HUES6 (cell line): Measurements from ENCODE around the gene CRIP3.
"Not testable (repeated sequence)": the region's sequence is repeated elsewhere in the genome, so short reads cannot be mapped to it uniquely, and the experiment has no call there.

Source experiments
- H3K27ac ChIP-seq: 2 replicates; pipeline ENCODE4 v1.7.0; 2013; ENCODE audit warnings: low read depth, mild to moderate bottlenecking, low read length, inconsistent platforms
- H3K27me3 ChIP-seq: 2 replicates; pipeline ENCODE4 v1.6.1; 2013; ENCODE audit warnings: low read length; ENCODE audit not compliant: control insufficient read depth, insufficient read depth
- H3K36me3 ChIP-seq: 2 replicates; pipeline ENCODE4 v1.6.1; 2013; ENCODE audit warnings: low read length; ENCODE audit not compliant: control insufficient read depth, insufficient read depth
- H3K4me1 ChIP-seq: 2 replicates; pipeline ENCODE4 v1.6.1; 2013; ENCODE audit warnings: low read length; ENCODE audit not compliant: control insufficient read depth, insufficient read depth
- H3K4me3 ChIP-seq: 2 replicates; pipeline ENCODE4 v1.5.1; 2013; ENCODE audit warnings: low read depth, low read length
- H3K9ac ChIP-seq: one replicate; pipeline ENCODE4 v1.6.1; 2013; ENCODE audit warnings: mild to moderate bottlenecking, low read length
- H3K9me3 ChIP-seq: 2 replicates; pipeline ENCODE4 v1.6.1; 2013; ENCODE audit warnings: low read depth, low read length; ENCODE audit not compliant: control insufficient read depth, insufficient read depth

Gene CRIP3

GRCh38 chr6:43308101-43308989 is at the start of gene CRIP3:
Gene CRIP3 (minus strand): TSS chr6:43308826. CDS start chr6:43308792, 34 bp downstream.
- Histone ChIP-seq H3K9ac (peak within 1 kb of the TSS; percentile 44), H3K9me3 (no peaks in the 10 kb centered on the region), H3K27ac (no peak within 1 kb of the TSS; the same call in 1 of the 2 replicates), H3K27me3 (0 out of 2 replicates have a peak, but pooled peaks cover 6% of the 10 kb centered on the region), H3K4me3 (peak within 1 kb of the TSS; percentile 71), H3K36me3 (0 out of 2 replicates have a peak, but pooled peaks cover 3% of the 10 kb centered on the region), H3K4me1 (peaks cover 17% of the 10 kb centered on the region)

- Histone ChIP-seq H3K4me3 (no peak overlapping the region), H3K27me3 (no peaks in the 10 kb centered on the region), H3K4me1 (peaks cover 10% of the 10 kb centered on the region), H3K9me3 (no peaks in the 10 kb centered on the region), H3K9ac (no peak overlapping the region), H3K27ac (0 out of 2 replicates have a peak overlapping the region, but pooled peaks have one; percentile 22), H3K36me3 (peaks cover 51% of the 10 kb centered on the region)
These were observed 47.4 kb upstream of the CRIP3 start for GRCh38 chr6:43355862-43356590.

- peaks cover 52% of the 10 kb centered on the region for H3K36me3 ChIP-seq
- not testable (repeated sequence) for H3K27ac ChIP-seq, H3K27me3 ChIP-seq, H3K9ac ChIP-seq, H3K9me3 ChIP-seq, H3K4me1 ChIP-seq, H3K4me3 ChIP-seq
These were observed 43.3 kb upstream of the CRIP3 start for GRCh38 chr6:43351951-43352350.

GRCh38 chr6:43347444-43347843 is 38.8 kb upstream of the CRIP3 start:
- Histone ChIP-seq H3K4me1 (no peaks in the 10 kb centered on the region), H3K27ac (no peak overlapping the region)

GRCh38 chr6:43347021-43347420 is 38.4 kb upstream of the CRIP3 start:
- peaks cover 59% of the 10 kb centered on the region for H3K36me3 ChIP-seq

More at GRCh38 chr6:43347444-43347843, 38.8 kb upstream of the CRIP3 start:
- no peaks in the 10 kb centered on the region for H3K9me3 ChIP-seq
- H3K36me3 ChIP-seq = peaks cover 57% of the 10 kb centered on the region
- H3K4me3 ChIP-seq = no peak overlapping the region
- no peaks in the 10 kb centered on the region for H3K27me3 ChIP-seq
- no peak overlapping the region for H3K9ac ChIP-seq

GRCh38 chr6:43346243-43346642 is 37.6 kb upstream of the CRIP3 start:
- H3K27ac ChIP-seq = not testable (repeated sequence)

More at GRCh38 chr6:43347021-43347420, 38.4 kb upstream of the CRIP3 start:
- Histone ChIP-seq H3K4me1 (no peaks in the 10 kb centered on the region), H3K4me3 (no peak overlapping the region), H3K9me3 (no peaks in the 10 kb centered on the region), H3K27ac (no peak overlapping the region), H3K9ac (no peak overlapping the region), H3K27me3 (no peaks in the 10 kb centered on the region)

GRCh38 chr6:43339168-43339567 is 30.5 kb upstream of the CRIP3 start:
- peaks cover 4% of the 10 kb centered on the region; the same call in 1 of the 2 replicates for H3K4me1 ChIP-seq
- H3K27ac ChIP-seq = no peak overlapping the region
- no peaks in the 10 kb centered on the region for H3K27me3 ChIP-seq
- H3K4me3 ChIP-seq = no peak overlapping the region
- H3K36me3 ChIP-seq = peaks cover 64% of the 10 kb centered on the region
- H3K9ac ChIP-seq = no peak overlapping the region
- H3K9me3 ChIP-seq = no peaks in the 10 kb centered on the region

More at GRCh38 chr6:43346243-43346642, 37.6 kb upstream of the CRIP3 start:
- H3K36me3 ChIP-seq = peaks cover 65% of the 10 kb centered on the region
- H3K4me3 ChIP-seq, H3K9me3 ChIP-seq, H3K27me3 ChIP-seq, H3K4me1 ChIP-seq, H3K9ac ChIP-seq: not testable (repeated sequence)

GRCh38 chr6:43338243-43338642 is 29.6 kb upstream of the CRIP3 start:
- Histone ChIP-seq H3K4me1 (peaks cover 4% of the 10 kb centered on the region; the same call in 1 of the 2 replicates), H3K36me3 (peaks cover 59% of the 10 kb centered on the region), H3K27ac (no peak overlapping the region)

GRCh38 chr6:43336382-43336781 is 27.8 kb upstream of the CRIP3 start:
- no peaks in the 10 kb centered on the region for H3K27me3 ChIP-seq
- no peak overlapping the region for H3K27ac ChIP-seq
- no peaks in the 10 kb centered on the region for H3K9me3 ChIP-seq
- H3K9ac ChIP-seq = no peak overlapping the region
- no peak overlapping the region for H3K4me3 ChIP-seq
- peaks cover 4% of the 10 kb centered on the region; the same call in 1 of the 2 replicates for H3K4me1 ChIP-seq
- H3K36me3 ChIP-seq = peaks cover 43% of the 10 kb centered on the region

More at GRCh38 chr6:43338243-43338642, 29.6 kb upstream of the CRIP3 start:
- no peak overlapping the region for H3K9ac ChIP-seq
- H3K4me3 ChIP-seq = no peak overlapping the region
- H3K27me3 ChIP-seq = no peaks in the 10 kb centered on the region
- no peaks in the 10 kb centered on the region for H3K9me3 ChIP-seq

- Histone ChIP-seq H3K36me3 (peaks cover 35% of the 10 kb centered on the region), H3K27me3 (no peaks in the 10 kb centered on the region), H3K4me1 (peaks cover 4% of the 10 kb centered on the region; the same call in 1 of the 2 replicates), H3K9ac (no peak overlapping the region), H3K9me3 (no peaks in the 10 kb centered on the region), H3K4me3 (no peak overlapping the region), H3K27ac (no peak overlapping the region)
These were observed 26.8 kb upstream of the CRIP3 start for GRCh38 chr6:43335469-43335868.
